MV-4-11 (cell line): Measurements from ENCODE around the gene HLA-DRB5.
"Not testable (repeated sequence)": the region's sequence is repeated elsewhere in the genome, so short reads cannot be mapped to it uniquely, and the experiment has no call there.

Experiments
- DNase-seq: peaks from one replicate; lab custom pipeline; 2025; lab: John Stamatoyannopoulos, UW

Gene HLA-DRB5

GRCh38 chr6:32501016-32501415 is 29.1 kb downstream of the HLA-DRB5 start:
- no peak for DNase-seq

- DNase-seq: no peak
Measured at GRCh38 chr6:32492351-32492750, 37.7 kb downstream of the HLA-DRB5 start.

- DNase-seq: no peak
Measured at GRCh38 chr6:32491700-32492099, 38.4 kb downstream of the HLA-DRB5 start.

- no peak for DNase-seq
Measured at GRCh38 chr6:32488083-32488482, 42.0 kb downstream of the HLA-DRB5 start.

GRCh38 chr6:32484614-32484998 is 45.5 kb downstream of the HLA-DRB5 start:
- DNase-seq: no peak

- no peak for DNase-seq
Measured at GRCh38 chr6:32483968-32484613, 46.0 kb downstream of the HLA-DRB5 start.

- DNase-seq: no peak
Measured at GRCh38 chr6:32475392-32476206, 54.5 kb downstream of the HLA-DRB5 start.

- DNase-seq: peak; percentile 46
Measured at GRCh38 chr6:32473376-32474348, 56.4 kb downstream of the HLA-DRB5 start.

- DNase-seq: peak; percentile 70
Measured at GRCh38 chr6:32472781-32473375, 57.2 kb downstream of the HLA-DRB5 start.

- DNase-seq: not testable (repeated sequence)
Measured at GRCh38 chr6:32467743-32468503, 62.2 kb downstream of the HLA-DRB5 start.
